SKM-1 treated with dmso at 0.1 percent for 144 hours (cell line): ENCODE data around the gene GALT.
"Not testable (repeated sequence)": the region's sequence is repeated elsewhere in the genome, so short reads cannot be mapped to it uniquely, and the experiment has no call there.

Experiments
- DNase-seq: peaks from one replicate; lab custom pipeline; 2025; ENCODE audit not compliant: unreplicated experiment; lab: John Stamatoyannopoulos, UW

The GALT gene

GRCh38 chr9:34627716-34628655 lies 18.5 kb upstream of the GALT start:
- no peak for DNase-seq

- DNase-seq: no peak
These were observed 17.6 kb upstream of the GALT start, which contains the start of gene ARID3C for GRCh38 chr9:34628656-34629490. Gene ARID3C, minus strand, starts transcription at chr9:34629066. Its CDS starts 1,052 bp downstream, at chr9:34628014.

- DNase-seq: no peak
These were observed 17.0 kb upstream of the GALT start for GRCh38 chr9:34629491-34629808.

- no peak for DNase-seq
These were observed 15.9 kb upstream of the GALT start for GRCh38 chr9:34630402-34631154.

- DNase-seq: no peak
These were observed 13.3 kb upstream of the GALT start for GRCh38 chr9:34633166-34633565.

- peak; percentile 70 for DNase-seq
These were observed 12.5 kb upstream of the GALT start for GRCh38 chr9:34633851-34634550.

GRCh38 chr9:34634551-34635248 lies 11.8 kb upstream of the GALT start:
- no peak for DNase-seq

GRCh38 chr9:34635556-34635955 lies 10.9 kb upstream of the GALT start:
- no peak for DNase-seq

GRCh38 chr9:34636791-34637355 lies 9.6 kb upstream of the GALT start:
- DNase-seq: no peak

- peak; percentile 86 for DNase-seq
These were observed 8.9 kb upstream of the GALT start, which contains the start of gene SIGMAR1 for GRCh38 chr9:34637356-34638137. Gene SIGMAR1, minus strand, starts transcription at chr9:34637787. Its CDS starts 90 bp downstream, at chr9:34637697.

GRCh38 chr9:34638138-34638445 lies 8.4 kb upstream of the GALT start:
- no peak for DNase-seq

GRCh38 chr9:34639322-34639721 lies 7.2 kb upstream of the GALT start:
- not testable (repeated sequence) for DNase-seq

- no peak for DNase-seq
These were observed 3.8 kb upstream of the GALT start for GRCh38 chr9:34642679-34643078.

GRCh38 chr9:34644766-34645314 lies 1.6 kb upstream of the GALT start:
- DNase-seq: no peak

- no peak for DNase-seq
These were observed 569 bp downstream of the GALT start for GRCh38 chr9:34647084-34647403.

- DNase-seq: no peak
These were observed 1.2 kb downstream of the GALT start for GRCh38 chr9:34647651-34648050.

- DNase-seq: no peak
These were observed 2.2 kb downstream of the GALT start for GRCh38 chr9:34648673-34649072.

GRCh38 chr9:34650816-34651215 lies 4.3 kb downstream of the GALT start:
- DNase-seq: no peak

- no peak for DNase-seq
These were observed 4.8 kb downstream of the GALT start for GRCh38 chr9:34651321-34651720.
